Measurements from ENCODE around the gene MEIOC. TPM values are rescaled to one million over a fixed set of nuclear protein-coding genes. Genes with fewer than 3 reads are reported as not detected.

Gene MEIOC
- 2.7 and 3.0 TPM in 2 replicates for total RNA-seq (2021)
- long read RNA-seq, partial matches to known transcripts, result 1 of 1 reads
- long read RNA-seq, other reads (novel, unspliced or antisense), result 0 of 1 reads

DNA sequence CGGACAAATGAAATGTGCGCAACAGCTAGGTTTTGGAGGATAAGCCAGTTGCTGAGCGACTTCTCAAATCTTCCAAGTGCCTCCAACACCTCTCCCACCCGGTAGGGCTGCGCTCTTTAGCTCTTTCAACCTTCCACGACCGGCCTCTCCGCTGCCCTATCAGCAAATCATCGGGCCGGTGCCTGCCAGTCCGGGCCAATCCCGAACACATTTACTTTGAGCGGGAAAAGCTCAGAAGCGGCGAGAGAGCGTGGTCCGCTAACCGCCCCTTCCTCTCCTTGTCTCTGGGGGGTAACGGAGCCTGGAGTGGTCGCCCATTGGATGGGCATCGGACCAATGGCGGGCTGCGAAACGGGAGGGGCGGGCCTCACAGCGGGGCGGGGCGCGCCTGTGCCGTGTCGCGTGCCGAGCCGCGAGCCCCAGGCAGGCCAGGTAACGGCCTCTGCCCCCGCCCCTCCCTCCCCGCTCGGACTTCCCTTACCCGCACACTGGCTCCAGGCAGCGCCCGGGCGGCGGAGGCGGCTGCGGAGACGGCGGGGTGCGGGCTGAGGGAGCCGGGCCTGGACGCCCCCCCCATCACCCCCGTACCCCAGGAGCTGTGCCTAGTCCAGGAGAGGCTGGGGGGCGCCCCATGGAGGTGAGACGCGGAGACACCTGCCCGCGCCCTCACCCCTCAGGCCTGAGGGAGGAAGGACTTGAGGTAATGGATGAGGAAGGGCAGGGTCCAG, at the start of gene MEIOC:
MEIOC (plus strand) TSS at position 486 of the 728 bp plus-strand sequence; CDS start at position 632, 146 bp downstream.
- Histone ChIP-seq H3K79me1 (ENCODE audit: insufficient read depth, low read depth, low read length, poor library complexity, severe bottlenecking) (no peaks in the 10 kb centered on the region), H4K8ac (replicated peaks; ENCODE audit: insufficient read length, low read depth, low read length) (no peak within 1 kb of the TSS), H2AK5ac (ENCODE audit: insufficient read length, low read length) (no peak within 1 kb of the TSS), H3K4ac (ENCODE audit: low read depth, low read length) (no peak within 1 kb of the TSS), H3T11ph (ENCODE audit: low read length) (no peak within 1 kb of the TSS), H2BK5ac (ENCODE audit: insufficient read length, low read length) (no peak within 1 kb of the TSS), H2BK15ac (ENCODE audit: low read depth, low read length) (no peak within 1 kb of the TSS), H3K23ac (ENCODE audit: insufficient read length, low read depth, low read length) (no peak within 1 kb of the TSS), H3K9me3 (ENCODE audit: control insufficient read depth, low read depth, low read length) (no peaks in the 10 kb centered on the region), H2BK20ac (ENCODE audit: low read depth, low read length, poor library complexity, severe bottlenecking) (no peak within 1 kb of the TSS), H3K14ac (ENCODE audit: insufficient read depth, low read length) (no peak within 1 kb of the TSS; the same call in 1 of the 2 replicates), H3K18ac (ENCODE audit: insufficient read length, low read depth, low read length) (no peak within 1 kb of the TSS), H4K20me1 (ENCODE audit: control insufficient read depth, insufficient read depth, insufficient read length) (no peaks in the 10 kb centered on the region), H3K56ac (ENCODE audit: insufficient read length, low read depth, low read length) (no peak within 1 kb of the TSS), H3K79me2 (ENCODE audit: insufficient read depth, low read length) (no peaks in the 10 kb centered on the region), H3K27me3 (ENCODE audit: insufficient read depth, low read length) (peaks cover 9% of the 10 kb centered on the region), H3K4me1 (ENCODE audit: insufficient read depth, low read length) (no peaks in the 10 kb centered on the region), H3K27ac (ENCODE audit: insufficient read length, low read depth, low read length) (no peak within 1 kb of the TSS), H3K23me2 (ENCODE audit: insufficient read length, low read depth, low read length, poor library complexity, severe bottlenecking) (peaks cover 7% of the 10 kb centered on the region), H2BK12ac (ENCODE audit: insufficient read length, low read depth, low read length) (no peak within 1 kb of the TSS), H2AFZ (ENCODE audit: low read length) (no peak within 1 kb of the TSS), H2BK120ac (ENCODE audit: low read depth, low read length, poor library complexity, severe bottlenecking) (no peak within 1 kb of the TSS), H3K9ac (ENCODE audit: extremely low read depth, insufficient read length, low read length) (no peak within 1 kb of the TSS), H3K4me2 (ENCODE audit: insufficient read depth, insufficient read length, low read length) (peak within 1 kb of the TSS; percentile 71), H4K91ac (ENCODE audit: insufficient read length, low read depth, low read length) (no peak within 1 kb of the TSS), H4K5ac (ENCODE audit: insufficient read length, low read depth, low read length) (no peak within 1 kb of the TSS)
- Mint-ChIP-seq H3K27me3 (ENCODE audit: low read depth) (peaks cover 61% of the 10 kb centered on the region), H3K4me3 (peak within 1 kb of the TSS; percentile 50 to 84), H3K27ac (no peak within 1 kb of the TSS), H3K36me3 (ENCODE audit: insufficient read depth in 1 of 3, low read depth in 3 of 3) (peaks cover 2 to 9% (median 4%) of the 10 kb centered on the region in 3 experiments; a peak in 5 of 7 replicates), H3K9me3 (peaks cover 6 to 12% of the 10 kb centered on the region in 2 experiments), H3K4me1 (peaks cover 0 to 3% of the 10 kb centered on the region in 2 experiments; a peak in 2 of 4 replicates)
- TF ChIP-seq, protein P1, sequence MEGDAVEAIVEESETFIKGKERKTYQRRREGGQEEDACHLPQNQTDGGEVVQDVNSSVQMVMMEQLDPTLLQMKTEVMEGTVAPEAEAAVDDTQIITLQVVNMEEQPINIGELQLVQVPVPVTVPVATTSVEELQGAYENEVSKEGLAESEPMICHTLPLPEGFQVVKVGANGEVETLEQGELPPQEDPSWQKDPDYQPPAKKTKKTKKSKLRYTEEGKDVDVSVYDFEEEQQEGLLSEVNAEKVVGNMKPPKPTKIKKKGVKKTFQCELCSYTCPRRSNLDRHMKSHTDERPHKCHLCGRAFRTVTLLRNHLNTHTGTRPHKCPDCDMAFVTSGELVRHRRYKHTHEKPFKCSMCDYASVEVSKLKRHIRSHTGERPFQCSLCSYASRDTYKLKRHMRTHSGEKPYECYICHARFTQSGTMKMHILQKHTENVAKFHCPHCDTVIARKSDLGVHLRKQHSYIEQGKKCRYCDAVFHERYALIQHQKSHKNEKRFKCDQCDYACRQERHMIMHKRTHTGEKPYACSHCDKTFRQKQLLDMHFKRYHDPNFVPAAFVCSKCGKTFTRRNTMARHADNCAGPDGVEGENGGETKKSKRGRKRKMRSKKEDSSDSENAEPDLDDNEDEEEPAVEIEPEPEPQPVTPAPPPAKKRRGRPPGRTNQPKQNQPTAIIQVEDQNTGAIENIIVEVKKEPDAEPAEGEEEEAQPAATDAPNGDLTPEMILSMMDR (conservative IDR thresholded peaks at IDR 0.05), result peak; percentile 25; the same call in 1 of the 3 replicates
- peak; percentile 98 for DNase-seq
- WGBS (ENCODE audit: extremely low coverage, insufficient read length, low lambda C conversion rate), result no CpG with 5 or more reads among the region's 57 CpGs

Data from H9 (cell line).